ENCODE results near the gene NCKAP1. TPM values are rescaled to one million over a fixed set of nuclear protein-coding genes. Genes with fewer than 3 reads are reported as not detected.

NCKAP1 gene
- total RNA-seq, 1 donor from 2014 or later, result 111 TPM

GRCh38 chr2:182916417-182916816, 121.8 kb downstream of the NCKAP1 start:
- no peak for DNase-seq (ENCODE audit: low spot score, unreplicated experiment)
- TF ChIP-seq CTCF (IDR thresholded peaks at IDR 0.05; ENCODE audit: unreplicated experiment), result no peak
- H3K36me3 Mint-ChIP-seq (ENCODE audit: insufficient read depth), result peaks cover 30% of the 10 kb centered on the region
- H3K27ac Mint-ChIP-seq, result peak overlapping the region; percentile 56
- no peak overlapping the region for H3K4me3 Mint-ChIP-seq (ENCODE audit: low read depth)
- peaks cover 2% of the 10 kb centered on the region for H3K4me1 Mint-ChIP-seq (ENCODE audit: low read depth)
- H3K27me3 Mint-ChIP-seq, result no peaks in the 10 kb centered on the region
- no peaks in the 10 kb centered on the region for H3K9me3 Mint-ChIP-seq (ENCODE audit: low read depth)

- peaks cover 2% of the 10 kb centered on the region for H3K4me1 Mint-ChIP-seq (ENCODE audit: low read depth)
- H3K9me3 Mint-ChIP-seq (ENCODE audit: low read depth), result no peaks in the 10 kb centered on the region
- no peak for TF ChIP-seq CTCF (IDR thresholded peaks at IDR 0.05; ENCODE audit: unreplicated experiment)
- no peak for DNase-seq (ENCODE audit: low spot score, unreplicated experiment)
- peaks cover 31% of the 10 kb centered on the region for H3K36me3 Mint-ChIP-seq (ENCODE audit: insufficient read depth)
- H3K27me3 Mint-ChIP-seq, result no peaks in the 10 kb centered on the region
- peak overlapping the region; percentile 56 for H3K27ac Mint-ChIP-seq
- no peak overlapping the region for H3K4me3 Mint-ChIP-seq (ENCODE audit: low read depth)
Observed at GRCh38 chr2:182915369-182916326, 122.6 kb downstream of the NCKAP1 start.

GRCh38 chr2:182914852-182915251, 123.4 kb downstream of the NCKAP1 start:
- Mint-ChIP-seq H3K9me3 (ENCODE audit: low read depth) (no peaks in the 10 kb centered on the region), H3K4me3 (ENCODE audit: low read depth) (no peak overlapping the region), H3K27me3 (no peaks in the 10 kb centered on the region), H3K4me1 (ENCODE audit: low read depth) (peaks cover 2% of the 10 kb centered on the region), H3K36me3 (ENCODE audit: insufficient read depth) (peaks cover 35% of the 10 kb centered on the region), H3K27ac (no peak overlapping the region)
- DNase-seq (ENCODE audit: low spot score, unreplicated experiment), result no peak
- no peak for TF ChIP-seq CTCF (IDR thresholded peaks at IDR 0.05; ENCODE audit: unreplicated experiment)

- no peak for TF ChIP-seq CTCF (IDR thresholded peaks at IDR 0.05; ENCODE audit: unreplicated experiment)
- H3K36me3 Mint-ChIP-seq (ENCODE audit: insufficient read depth), result peaks cover 40% of the 10 kb centered on the region
- no peak overlapping the region for H3K27ac Mint-ChIP-seq
- H3K9me3 Mint-ChIP-seq (ENCODE audit: low read depth), result peaks cover 3% of the 10 kb centered on the region
- H3K4me1 Mint-ChIP-seq (ENCODE audit: low read depth), result peaks cover 4% of the 10 kb centered on the region
- H3K27me3 Mint-ChIP-seq, result no peaks in the 10 kb centered on the region
- no peak for DNase-seq (ENCODE audit: low spot score, unreplicated experiment)
- H3K4me3 Mint-ChIP-seq (ENCODE audit: low read depth), result no peak overlapping the region
Observed at GRCh38 chr2:182913064-182913463, 125.2 kb downstream of the NCKAP1 start.

- no peak overlapping the region for H3K4me3 Mint-ChIP-seq (ENCODE audit: low read depth)
- peaks cover 39% of the 10 kb centered on the region for H3K36me3 Mint-ChIP-seq (ENCODE audit: insufficient read depth)
- peaks cover 3% of the 10 kb centered on the region for H3K9me3 Mint-ChIP-seq (ENCODE audit: low read depth)
- no peak for DNase-seq (ENCODE audit: low spot score, unreplicated experiment)
- peak overlapping the region; percentile 15 for H3K27ac Mint-ChIP-seq
- H3K4me1 Mint-ChIP-seq (ENCODE audit: low read depth), result peaks cover 4% of the 10 kb centered on the region
- no peaks in the 10 kb centered on the region for H3K27me3 Mint-ChIP-seq
- no peak for TF ChIP-seq CTCF (IDR thresholded peaks at IDR 0.05; ENCODE audit: unreplicated experiment)
Observed at GRCh38 chr2:182912518-182912915, 125.7 kb downstream of the NCKAP1 start.

Measured in progenitor cell of endocrine pancreas (in vitro differentiated cells).